DMS 273 (cell line): Measurements from ENCODE around the gene GALNT6.

Source experiments
- DNase-seq: peaks from one replicate; lab custom pipeline; 2025; ENCODE audit not compliant: unreplicated experiment; lab: John Stamatoyannopoulos, UW

GALNT6 gene, protein sequence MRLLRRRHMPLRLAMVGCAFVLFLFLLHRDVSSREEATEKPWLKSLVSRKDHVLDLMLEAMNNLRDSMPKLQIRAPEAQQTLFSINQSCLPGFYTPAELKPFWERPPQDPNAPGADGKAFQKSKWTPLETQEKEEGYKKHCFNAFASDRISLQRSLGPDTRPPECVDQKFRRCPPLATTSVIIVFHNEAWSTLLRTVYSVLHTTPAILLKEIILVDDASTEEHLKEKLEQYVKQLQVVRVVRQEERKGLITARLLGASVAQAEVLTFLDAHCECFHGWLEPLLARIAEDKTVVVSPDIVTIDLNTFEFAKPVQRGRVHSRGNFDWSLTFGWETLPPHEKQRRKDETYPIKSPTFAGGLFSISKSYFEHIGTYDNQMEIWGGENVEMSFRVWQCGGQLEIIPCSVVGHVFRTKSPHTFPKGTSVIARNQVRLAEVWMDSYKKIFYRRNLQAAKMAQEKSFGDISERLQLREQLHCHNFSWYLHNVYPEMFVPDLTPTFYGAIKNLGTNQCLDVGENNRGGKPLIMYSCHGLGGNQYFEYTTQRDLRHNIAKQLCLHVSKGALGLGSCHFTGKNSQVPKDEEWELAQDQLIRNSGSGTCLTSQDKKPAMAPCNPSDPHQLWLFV

DNA sequence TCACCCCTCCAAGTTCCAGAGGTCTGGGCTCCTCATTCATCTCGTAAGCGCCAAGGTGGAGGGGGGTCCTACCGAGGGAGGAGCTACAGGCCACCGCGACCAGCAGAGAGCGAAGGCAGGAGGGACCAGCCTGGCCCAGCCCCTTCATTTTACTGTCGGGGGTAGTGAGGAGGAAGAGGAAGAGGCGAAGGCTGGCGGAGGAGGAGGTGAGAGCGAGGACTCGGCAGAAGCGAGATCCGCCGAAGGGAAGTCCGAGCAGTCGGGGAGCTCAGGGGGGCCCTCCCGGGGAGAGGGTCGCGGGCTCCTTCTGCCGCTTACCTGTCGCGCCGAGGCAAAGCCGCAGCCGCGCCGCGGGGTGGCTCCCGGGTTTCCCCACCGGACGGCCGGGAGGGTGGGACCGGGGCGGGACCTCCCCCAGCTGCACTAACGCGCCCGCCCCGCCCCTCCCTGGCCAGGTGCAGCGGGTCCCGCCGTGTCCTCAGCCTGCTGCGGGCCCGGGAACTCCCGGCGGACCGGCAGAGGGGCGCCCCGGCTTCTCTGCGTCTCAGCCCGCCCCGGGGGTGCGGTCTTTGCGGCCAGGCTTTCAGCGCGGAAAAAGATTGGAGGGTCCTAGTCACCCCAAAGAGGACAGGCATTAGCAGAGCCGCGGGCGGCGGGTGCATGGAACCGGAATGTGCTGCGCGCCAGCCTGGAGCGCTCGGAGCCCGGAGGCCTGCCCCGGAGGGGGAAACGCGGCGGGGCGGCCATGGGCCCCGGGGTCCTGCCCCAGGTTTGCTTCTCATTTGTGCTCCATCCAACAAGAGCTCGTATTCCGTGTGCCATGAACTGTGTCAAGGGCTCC is at the start of gene GALNT6:
Gene GALNT6, minus strand, starts transcription at position 124 of the 841 bp plus-strand sequence. CDS start 11,625 bp downstream, outside the sequence.
- peak; percentile 48 for DNase-seq

DNA sequence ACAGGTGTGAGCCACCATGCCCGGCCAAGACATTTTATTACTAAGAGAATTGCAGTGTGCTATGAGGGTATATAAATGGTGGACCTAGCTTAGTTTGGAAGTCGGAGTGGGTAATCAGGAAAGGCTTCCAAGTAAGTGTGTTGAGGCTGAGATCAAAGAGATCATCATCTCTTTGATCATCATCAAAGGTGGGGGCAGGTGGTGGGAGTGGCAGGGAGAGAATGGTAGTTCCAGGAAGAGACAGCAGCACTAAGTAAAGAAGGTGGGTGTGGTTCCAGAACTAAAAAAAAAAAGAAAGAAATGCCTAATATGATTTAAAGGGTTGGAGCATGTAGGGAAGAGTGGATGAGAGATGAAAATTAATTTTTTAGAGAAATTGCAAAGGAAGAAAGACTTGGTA is 48.1 kb upstream of the GALNT6 start:
- no peak for DNase-seq

DNA sequence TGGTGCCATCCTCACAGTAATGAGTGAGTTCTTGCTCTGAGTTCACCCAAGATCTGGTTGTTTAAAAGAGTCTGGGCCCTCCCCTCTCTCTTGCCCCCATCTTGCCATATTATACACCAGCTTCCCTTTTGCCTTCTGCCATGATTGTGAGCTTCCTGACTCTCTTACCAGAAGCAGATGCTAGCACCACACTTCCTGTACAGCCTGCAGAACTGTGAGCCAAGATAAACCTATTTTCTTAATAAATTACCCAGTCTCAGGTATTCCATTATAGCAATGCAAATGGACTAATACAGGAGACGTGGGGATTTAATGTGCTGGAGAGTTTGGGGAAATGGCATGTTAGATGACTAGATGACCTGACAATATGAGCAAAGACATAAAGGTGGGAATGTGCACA is 46.2 kb upstream of the GALNT6 start:
- DNase-seq = no peak

DNA sequence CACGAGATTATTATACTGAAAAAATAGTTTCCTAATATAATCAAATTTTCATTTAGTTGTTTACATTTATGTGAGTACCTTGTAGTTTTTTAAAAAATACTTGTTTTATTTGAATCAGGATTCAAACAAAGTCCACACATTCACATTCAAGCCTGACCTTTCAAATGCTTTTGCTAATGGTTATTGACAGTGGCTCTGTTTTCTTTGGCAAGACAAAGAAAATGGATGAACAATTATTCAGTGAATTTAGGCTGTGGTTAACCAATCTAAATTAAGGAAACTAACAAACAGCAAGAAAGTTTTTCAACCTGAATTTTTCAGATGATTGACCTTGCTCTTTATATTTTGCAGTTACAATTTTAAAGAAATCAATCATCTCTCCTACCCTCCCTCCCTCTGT is 43.1 kb upstream of the GALNT6 start:
- DNase-seq = no peak

DNA sequence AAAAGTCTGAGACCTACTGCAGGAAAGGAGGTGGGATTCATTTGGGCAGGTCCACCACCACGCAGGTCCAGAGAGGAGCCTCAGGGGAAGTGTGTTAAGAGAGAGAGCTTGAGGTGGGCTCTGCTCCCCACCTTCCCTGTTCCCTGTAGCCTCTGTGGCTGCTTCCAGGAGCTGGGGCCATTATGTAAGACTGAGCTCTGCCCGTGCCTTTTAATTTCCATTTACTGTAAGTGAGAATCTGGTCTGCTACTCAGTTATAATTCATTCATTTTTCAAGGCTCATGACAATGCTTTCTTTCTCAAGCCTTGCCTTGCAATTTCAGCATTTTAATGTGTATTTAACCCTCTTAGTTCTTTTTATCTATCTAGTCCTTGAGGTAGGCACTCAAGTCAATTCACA is 41.7 kb upstream of the GALNT6 start:
- no peak for DNase-seq

DNA sequence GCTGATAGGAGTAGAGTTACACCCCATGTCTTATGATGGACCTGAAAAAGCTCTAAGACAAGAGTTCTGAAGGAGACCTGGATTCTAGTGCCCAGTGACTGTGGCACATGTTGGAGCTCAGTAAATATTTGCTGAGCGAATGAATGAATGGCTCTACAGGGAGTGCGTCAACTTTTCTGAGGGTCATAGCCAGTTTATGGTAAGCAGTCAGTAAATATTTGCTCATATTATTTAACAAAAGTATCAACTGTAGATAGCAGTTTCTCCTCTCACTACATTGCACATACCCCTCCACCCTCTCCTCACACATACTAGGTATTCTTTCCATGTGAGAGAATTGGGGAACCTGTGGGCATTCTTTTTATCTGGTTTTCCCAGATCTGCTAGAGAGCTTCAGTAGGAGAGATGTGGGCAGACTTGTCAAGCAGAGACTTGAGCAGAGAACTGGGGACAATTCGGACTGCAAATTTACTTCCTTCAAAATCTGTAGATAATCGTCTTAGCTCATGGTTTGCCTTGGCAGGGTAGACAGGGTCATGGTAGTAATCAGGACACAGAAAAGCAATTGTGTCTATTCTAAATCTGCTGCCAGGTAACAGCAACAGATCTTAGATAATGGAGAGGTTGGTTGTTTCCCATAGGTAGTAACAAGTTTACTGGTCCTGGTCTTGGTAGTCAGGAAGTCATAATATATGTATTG is 39.1 kb upstream of the GALNT6 start:
- DNase-seq = no peak

DNA sequence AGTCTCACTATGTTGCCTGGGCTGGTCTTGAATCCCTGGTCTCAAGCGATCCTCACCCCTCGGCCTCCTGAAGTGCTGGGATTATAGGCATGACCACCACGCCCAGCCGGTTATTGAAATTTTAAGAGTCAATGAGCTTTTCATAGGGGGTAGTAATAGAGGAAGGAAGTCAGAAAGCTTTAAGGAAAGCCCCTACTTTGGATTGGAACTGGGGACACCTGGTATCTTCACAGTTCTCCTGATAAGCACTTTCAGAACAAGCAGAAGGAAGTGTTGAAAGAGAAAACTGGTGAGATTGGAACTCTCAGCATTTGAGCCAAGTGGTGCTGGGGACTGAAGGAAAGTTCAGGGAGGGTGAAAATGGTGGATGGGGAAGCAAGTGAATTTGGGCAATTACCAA is 38.5 kb upstream of the GALNT6 start:
- no peak for DNase-seq

DNA sequence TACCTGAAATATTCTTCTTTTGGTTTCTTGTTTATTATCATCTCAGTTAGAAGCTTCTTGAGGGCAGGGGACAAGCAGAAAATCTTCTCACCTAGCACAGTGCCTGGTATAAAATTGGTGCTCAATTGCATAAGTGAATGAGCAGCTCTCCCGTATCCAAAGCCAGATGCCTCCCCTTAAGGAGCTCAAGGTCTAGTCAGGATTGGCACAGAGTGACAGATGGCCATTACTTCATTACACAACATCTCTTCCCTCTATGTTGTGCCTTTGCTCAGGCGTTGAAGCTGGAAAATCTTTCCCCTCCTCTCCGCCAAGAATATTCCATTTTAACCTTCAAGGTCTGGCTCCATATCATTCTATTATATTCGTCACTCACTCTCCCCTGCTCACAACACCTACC is 37.0 kb upstream of the GALNT6 start:
- peak; percentile 89 for DNase-seq

DNA sequence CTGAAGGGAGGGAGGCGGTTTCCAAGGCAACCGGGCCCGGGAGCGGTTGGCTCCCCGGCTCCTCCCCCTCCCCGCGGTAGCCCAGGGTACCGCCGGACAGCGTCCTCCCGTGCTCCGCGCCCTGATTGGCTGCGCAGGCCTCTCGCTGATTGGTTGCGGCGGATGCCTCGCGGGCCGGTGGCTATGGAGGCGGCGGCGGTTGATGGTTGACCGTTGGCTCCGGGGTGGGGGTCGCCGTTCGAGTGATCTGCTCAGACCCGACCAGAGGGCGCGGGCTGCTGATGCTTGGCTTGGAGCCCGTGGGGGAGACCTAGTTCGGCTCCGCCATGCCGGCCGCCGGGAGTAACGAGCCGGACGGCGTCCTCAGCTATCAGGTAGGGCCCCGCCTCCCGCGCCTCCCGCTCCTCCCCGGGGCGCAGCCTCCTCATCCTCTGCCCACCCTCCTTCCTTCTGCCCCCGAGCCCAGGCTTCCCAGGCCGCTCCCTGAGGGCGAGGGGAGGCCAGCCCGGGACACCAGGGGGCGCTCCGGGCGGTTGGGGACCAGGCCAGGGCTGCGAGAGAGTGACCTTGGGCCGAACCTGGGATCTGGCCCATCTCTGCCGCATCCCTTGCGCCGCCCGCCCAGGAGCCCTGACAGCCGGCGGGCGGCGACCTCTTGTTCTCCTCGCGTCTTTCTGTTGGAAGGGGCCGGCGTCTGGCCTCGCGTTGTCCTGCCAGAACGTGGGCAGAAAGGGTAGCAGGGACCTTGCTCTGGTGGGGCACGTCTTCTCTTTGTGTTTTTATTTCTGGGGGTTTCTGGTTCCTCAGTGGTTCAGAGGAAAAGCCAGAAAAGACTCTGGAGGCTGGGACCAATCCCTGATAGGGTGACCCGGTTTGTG is 33.7 kb upstream of the GALNT6 start, which contains the start of gene SLC4A8:
Gene SLC4A8, plus strand, starts transcription at position 170 of the 878 bp plus-strand sequence. Its CDS starts 157 bp downstream, at position 327.
- DNase-seq = peak; percentile 96

DNA sequence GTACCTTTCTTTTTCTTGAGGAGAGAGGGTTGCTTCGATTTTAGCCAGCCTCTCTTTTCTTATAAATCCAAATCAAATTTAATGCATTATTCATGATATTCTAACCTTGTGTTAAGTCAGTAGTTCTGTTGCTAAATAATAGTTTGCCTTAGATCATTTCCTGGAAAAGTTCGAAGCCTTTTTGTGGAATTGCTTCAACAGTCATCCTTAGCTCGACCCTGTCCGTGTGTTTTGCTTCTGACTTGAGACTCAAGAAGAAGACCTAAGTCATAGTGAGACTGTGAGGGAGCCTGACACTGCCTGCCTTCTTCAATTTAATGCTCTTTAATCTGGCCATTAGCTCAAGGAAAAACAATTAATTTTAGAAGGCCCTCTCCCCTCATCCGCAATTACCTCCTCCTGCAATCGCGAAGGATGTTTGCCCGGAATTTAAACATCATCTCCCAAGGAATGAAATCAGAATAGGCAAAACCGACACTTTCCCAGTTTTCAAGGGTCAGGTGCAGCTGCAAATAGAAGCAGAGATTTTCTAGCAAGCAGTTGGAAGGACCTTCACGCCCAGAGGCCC is 33.0 kb upstream of the GALNT6 start:
- DNase-seq = peak; percentile 27

DNA sequence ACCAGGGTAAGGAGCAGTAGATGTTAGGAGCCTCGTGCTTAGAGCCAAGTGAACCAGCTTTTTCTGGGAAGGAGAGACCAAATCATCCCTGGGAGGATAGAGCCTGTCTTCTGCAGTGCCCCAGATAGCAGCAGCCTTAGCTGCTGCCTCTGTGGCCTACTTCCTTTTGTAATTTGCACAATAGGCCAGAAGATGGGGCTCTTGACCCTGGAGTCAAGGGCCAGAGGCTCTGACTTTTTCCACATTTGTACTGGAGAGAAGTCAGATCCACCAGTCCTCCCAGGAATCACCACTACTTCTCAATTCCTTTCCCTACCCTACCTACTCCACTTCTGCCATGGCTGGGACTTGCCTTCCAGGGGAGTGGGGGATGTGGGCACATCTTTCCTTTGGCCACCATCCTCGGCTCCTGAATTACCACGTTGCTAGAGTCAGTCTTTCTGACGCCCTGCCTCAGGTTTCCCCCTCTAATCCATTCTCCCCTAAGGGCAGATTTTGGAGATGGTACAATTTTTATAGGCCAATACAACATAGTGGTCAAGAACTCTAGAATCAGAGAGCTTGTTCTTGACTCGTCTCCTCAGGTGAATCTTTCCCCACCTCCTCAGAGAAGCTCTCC is 30.2 kb upstream of the GALNT6 start:
- peak; percentile 81 for DNase-seq

DNA sequence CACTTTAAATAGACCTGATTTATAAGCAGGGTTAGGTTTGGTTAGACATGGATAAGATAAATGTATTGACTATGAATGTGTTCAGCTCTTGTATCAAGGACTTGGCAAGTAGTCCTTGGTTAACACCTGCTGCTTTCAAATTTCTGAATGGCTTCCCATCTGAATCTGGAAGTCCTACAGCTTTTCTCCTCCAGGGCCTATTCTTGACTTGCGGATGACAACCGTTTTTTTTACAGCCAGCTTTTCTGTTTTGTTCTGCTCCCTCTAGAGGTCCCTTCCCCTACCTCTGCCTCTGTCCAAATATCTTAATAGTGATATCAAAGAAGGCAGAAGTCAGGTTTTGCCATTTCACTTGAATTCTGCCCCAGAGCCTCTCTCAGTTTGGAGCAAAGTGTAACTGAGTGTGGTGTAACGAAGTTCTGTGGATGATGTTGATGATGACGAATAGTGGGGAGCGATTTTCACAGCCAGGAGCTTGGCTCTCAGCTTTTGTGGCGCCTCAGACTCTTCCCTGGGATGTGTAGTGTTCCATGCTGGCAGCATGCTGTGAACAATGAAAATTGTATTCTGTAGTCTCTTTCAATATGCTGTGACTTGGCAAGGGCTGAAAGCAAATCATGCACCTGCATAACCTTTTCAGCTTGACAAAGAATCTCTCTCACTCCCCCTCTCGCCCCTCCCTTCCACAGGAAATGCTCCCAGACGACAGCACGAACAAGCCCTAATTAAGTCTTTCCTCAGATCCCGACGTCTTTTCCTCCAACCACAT is 28.4 kb upstream of the GALNT6 start:
- peak; percentile 8 for DNase-seq

DNA sequence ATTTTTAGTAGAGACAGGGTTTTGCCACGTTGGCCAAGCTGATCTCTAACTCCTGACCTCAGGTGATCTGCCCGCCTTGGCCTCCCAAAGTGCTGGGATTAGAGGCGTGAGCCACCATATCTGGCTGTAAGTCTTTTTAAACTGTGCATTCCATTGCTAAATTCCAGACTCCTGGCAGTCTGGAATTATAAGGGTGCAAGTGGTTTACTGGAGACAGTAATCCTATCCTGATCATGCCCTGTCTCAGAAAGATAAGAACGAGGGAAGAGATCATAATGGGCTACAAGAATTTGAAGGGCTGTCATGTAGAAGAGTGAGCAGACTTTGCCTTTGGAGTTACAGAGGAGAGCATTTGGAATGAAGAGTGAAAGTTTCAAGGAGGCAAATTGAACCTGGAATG is 26.6 kb upstream of the GALNT6 start:
- no peak for DNase-seq

DNA sequence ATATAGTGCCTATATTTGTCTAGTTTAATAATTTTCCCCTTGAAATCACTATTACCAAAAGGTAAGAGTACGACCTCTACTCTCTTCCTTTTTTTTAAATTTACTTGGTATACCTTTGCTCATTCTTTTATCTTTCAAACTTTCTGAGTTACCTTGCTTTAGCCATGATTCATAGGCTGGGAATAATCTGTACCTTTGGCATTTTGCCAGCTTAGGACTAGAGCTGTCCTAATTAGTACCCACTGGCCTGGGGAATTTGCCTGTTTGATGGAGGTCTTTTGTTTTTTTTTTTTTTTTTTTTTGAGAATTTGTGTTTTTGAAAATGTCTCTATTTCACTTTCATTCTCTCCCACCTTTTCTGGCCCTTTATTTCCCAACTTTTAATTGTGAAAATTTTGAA is 24.7 kb upstream of the GALNT6 start:
- no peak for DNase-seq

DNA sequence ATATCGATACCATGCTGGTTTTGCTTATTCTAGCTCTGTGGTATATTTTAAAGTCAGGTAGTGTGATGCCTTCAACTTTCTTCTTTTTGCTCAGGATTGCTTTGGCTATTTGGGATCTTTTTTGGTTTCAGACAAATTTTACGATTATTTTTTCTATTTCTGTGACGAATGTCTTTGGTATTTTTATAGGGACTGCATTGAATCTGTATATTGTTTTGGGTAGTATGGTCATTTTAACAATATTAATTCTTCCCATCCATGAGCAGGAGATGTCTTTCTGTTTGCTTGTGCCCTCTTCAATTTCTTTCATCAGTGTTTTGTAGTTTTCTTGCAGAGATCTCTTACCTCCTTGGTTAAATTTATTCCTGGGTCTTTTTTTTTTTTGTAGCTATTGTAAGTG is 22.6 kb upstream of the GALNT6 start:
- DNase-seq = no peak

DNA sequence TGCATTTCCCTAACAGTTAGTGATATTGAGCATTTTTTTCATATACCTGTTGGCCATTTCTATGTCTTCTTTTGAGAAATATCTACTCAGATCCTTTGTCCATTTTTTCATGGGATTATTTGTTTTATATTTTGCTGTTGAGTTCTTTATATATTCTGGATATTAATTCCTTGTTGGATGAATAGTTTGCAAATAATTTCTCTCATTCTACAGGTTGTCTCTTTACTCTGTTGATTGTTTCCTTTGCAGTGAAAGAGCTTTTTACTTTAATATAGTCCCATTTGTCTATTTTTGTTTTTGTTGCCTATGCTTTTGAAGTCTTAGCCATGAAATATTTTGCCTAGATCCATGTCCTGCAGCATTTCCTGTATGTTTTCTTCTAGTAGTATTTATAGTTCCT is 21.9 kb upstream of the GALNT6 start:
- no peak for DNase-seq

DNA sequence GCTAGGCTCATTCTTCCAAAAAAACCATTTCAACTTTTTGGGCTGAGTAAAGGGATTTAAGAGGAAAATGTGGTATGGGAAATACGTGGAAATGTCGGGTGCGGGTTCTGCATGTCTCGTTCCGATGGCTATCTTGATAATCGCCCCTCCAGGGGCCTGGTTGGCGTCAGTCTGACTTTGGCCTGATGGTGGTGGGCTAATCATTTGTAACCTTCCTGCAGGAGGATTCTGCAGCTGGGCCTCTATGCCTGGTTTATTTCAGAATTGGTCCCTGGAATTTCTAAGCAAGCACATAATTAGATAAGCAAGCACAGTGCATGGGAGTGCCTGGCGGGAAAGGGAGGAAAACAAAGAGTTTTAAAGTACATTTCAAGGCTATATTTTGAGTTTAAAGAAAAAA is 18.6 kb upstream of the GALNT6 start:
- DNase-seq = no peak

DNA sequence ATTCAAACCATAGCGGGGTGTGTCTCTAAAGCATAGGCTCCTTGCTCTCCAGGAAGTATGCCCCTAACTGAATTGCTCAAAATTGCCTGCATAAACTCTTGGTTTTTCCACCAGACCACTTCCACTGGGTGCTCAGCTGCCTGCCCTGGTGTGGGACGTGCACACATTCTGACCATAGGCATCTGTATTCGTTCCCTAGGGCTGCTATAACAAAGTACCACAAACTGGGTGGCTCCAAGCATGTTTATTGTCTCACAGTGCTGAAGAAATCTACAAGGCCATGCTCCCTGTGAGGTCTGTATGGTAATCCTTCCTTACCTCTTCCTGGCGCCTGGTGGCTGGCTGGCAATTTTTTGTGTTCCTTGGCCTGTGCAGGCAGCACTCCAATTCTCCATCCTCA is 16.4 kb upstream of the GALNT6 start:
- DNase-seq = no peak

DNA sequence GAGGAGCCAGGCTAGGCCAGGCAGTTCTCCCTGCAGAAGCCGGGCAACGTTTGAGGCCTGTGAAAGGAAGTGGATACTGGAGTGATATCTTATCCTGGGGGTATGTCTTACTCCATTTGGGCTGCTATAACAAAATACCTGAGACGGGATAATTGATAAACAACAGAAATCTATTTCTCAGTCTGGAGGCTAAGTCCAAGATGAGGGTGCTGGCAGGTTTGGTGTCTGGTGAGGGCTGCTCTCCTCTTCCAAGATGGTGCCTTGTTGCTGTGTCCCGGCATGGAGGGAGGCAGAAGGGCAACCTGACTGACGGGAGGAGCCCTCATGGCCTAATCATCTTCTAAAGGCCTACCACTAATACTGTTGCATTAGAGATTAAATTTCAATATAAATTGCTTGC is 15.7 kb upstream of the GALNT6 start:
- no peak for DNase-seq
